NCI-H2196 (cell line): ENCODE data around the gene PXK.
A peak's percentile ranks its signal among the peaks of the same experiment; 100 is the strongest.

Source experiments
- DNase-seq: peaks from one replicate; lab custom pipeline; 2025; ENCODE audit not compliant: unreplicated experiment; lab: John Stamatoyannopoulos, UW

The PXK gene

GRCh38 chr3:58463181-58463941 lies 130.7 kb downstream of the PXK start:
- peak; percentile 39 for DNase-seq

DNA sequence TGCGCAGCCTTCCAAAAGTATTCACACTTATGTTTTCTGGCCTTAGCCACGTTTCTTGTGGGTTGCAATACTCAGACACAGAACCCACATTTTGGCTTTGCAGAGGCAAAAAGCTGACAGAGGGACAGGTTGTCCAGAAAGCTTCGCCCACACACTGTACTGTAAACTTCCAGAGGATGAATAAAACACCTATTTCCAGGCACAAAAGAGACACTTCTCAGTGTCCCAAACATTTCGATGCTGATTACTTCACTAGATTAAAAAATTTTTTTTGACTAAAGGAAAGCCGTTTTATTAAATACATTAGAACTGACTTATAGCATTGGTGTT lies 131.2 kb downstream of the PXK start:
- no peak for DNase-seq

DNA sequence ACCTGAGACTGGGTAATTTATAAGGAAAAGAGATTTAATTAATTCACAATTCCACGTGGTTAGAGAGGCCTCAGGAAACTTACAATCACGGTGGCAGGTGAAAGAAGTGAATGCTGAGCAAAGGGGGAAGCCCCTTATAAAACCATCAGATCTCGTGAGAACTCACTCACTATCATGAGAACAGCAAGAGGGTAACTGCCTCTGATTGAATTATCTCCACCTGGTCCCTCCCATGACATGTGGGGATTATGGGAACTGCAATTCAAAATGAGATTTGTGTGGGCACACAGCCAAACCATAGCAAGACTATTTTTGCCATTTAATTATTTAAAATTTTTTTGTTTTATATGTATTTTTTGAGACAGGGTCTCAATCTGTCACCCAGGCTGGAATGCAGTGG lies 132.2 kb downstream of the PXK start:
- no peak for DNase-seq

GRCh38 chr3:58466899-58467563 lies 134.3 kb downstream of the PXK start:
- DNase-seq = no peak

GRCh38 chr3:58469096-58469495 lies 136.4 kb downstream of the PXK start:
- DNase-seq = no peak

- DNase-seq = no peak
Measured at GRCh38 chr3:58470363-58471024, 137.8 kb downstream of the PXK start.

GRCh38 chr3:58471025-58471887 lies 138.6 kb downstream of the PXK start:
- DNase-seq = peak; percentile 70

- DNase-seq = no peak
Measured at GRCh38 chr3:58473275-58473674, 140.6 kb downstream of the PXK start.

DNA sequence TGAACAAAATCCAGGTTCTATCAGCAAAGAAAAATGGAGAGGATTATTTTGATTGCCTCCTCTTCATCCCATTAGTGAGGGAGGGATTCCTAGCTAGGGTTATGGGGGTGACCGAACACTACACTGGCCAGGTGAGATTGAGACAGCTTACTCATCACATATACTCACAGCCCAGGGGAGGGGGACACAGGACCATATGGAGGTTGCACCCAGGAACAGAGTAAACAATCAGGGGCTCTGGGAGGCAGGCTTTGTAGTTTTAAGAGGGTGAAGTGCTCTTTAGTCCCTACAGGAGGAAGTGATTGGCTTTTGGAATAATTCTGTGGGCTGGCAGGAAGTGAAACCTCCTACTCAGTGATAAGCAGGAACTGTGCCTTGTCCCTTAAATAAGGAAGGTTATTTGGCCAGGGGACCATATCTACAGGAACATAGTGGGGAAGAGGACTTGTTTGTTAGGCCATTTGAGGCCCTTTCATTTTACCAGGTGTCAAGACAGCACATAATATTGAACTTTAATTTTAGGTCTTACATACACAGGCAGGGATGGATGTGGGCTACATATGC lies 141.7 kb downstream of the PXK start:
- no peak for DNase-seq

DNA sequence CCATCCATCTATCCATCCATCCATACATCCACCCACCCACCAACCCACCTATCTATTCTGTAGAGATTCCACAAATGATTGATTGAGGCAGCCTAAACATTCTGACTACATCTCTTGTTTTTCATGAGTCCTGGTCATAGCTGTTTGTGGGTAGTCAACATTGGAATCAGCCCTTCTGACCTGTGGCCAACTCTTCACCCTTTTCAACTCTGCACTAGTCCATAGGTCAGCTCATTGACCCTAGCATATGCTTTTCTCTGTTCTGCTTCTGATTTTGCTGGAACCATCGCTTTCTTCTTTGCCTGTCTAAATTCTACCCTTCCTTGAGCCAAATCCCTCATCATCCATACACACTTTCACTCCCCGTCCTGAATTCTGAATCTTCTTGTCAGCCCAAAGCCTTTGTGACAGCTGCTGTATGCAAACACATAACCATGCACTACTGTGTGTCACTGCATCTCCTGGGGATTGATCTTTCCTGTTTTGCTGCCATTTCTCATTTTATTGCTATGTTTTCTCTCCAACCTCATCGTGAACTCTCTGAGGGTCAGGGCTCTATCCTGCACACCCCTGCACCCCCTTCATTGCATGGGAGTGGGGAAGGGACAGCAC lies 142.4 kb downstream of the PXK start:
- no peak for DNase-seq
